GM23248 (cell line): ENCODE data around the gene PEX14.

Experiments used
- EZH2 ChIP-seq: fragments of 200-600 bp; sonication (generic); IDR thresholded peaks from 2 replicates; pipeline ENCODE4 v1.6.1; 2018; ENCODE audit warnings: antibody characterized with exemption, mild to moderate bottlenecking; ENCODE audit not compliant: insufficient read depth, poor library complexity, severe bottlenecking
- EZH2phosphoT487 ChIP-seq: fragments of 200-600 bp; sonication (generic); IDR thresholded peaks from 2 replicates; pipeline ENCODE4 v1.6.1; 2018; ENCODE audit warnings: antibody characterized with exemption, moderate library complexity, mild to moderate bottlenecking, low read depth; ENCODE audit not compliant: insufficient read depth

DNA sequence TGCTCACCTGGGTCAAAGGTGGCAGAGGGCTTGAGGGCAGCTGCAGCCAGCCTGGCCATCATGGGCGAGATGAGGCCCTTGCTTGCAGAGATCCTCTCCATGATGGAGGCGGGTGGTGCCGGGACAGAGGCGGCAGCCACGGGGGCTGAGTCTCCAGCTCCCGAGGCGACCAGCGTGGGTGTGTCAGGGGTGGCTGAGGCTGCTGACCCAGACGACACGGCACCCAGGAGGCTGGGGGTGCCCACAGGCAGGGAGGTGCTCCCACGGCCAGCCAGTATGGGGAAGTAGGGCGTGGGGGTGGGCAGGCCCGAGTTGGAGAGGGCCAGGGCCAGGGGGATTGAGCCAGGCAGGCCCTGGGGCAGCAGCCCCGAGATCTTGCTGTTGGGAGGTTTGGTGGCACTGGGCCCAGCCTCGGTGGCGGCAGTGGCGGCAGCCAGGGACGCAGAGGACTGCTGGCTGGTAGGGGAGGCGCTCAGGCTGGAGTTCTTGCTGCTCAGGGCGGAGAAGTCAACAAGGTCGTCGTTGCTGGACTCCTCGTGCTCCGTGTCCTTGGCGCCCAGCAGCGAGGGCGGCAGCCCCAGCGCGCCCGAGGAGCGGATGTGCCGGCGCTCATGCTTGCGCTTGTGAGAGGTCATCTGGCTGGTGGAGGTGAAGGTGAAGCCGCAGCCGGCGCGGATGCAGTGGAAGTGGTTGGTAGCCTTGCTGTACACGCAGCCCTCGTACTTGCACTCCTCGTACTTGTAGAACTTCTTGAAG lies 178.8 kb downstream of the PEX14 start:
- TF ChIP-seq EZH2phosphoT487 (no peak), EZH2 (no peak)
